ENCODE measurements around the gene ADGRV1.

Gene ADGRV1

GRCh38 chr5:90696153-90696552 is 137.6 kb downstream of the ADGRV1 start:
- TF ChIP-seq, protein P1, sequence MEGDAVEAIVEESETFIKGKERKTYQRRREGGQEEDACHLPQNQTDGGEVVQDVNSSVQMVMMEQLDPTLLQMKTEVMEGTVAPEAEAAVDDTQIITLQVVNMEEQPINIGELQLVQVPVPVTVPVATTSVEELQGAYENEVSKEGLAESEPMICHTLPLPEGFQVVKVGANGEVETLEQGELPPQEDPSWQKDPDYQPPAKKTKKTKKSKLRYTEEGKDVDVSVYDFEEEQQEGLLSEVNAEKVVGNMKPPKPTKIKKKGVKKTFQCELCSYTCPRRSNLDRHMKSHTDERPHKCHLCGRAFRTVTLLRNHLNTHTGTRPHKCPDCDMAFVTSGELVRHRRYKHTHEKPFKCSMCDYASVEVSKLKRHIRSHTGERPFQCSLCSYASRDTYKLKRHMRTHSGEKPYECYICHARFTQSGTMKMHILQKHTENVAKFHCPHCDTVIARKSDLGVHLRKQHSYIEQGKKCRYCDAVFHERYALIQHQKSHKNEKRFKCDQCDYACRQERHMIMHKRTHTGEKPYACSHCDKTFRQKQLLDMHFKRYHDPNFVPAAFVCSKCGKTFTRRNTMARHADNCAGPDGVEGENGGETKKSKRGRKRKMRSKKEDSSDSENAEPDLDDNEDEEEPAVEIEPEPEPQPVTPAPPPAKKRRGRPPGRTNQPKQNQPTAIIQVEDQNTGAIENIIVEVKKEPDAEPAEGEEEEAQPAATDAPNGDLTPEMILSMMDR (IDR thresholded peaks at IDR 0.05; ENCODE audit: low read depth, low read length): no peak
- no peak for DNase-seq (ENCODE audit: extremely low read depth, low read depth)

GRCh38 chr5:90700299-90700698 is 141.7 kb downstream of the ADGRV1 start:
- TF ChIP-seq, protein P1 (IDR thresholded peaks at IDR 0.05; ENCODE audit: low read depth, low read length): no peak
- DNase-seq (ENCODE audit: extremely low read depth, low read depth): no peak

DNA sequence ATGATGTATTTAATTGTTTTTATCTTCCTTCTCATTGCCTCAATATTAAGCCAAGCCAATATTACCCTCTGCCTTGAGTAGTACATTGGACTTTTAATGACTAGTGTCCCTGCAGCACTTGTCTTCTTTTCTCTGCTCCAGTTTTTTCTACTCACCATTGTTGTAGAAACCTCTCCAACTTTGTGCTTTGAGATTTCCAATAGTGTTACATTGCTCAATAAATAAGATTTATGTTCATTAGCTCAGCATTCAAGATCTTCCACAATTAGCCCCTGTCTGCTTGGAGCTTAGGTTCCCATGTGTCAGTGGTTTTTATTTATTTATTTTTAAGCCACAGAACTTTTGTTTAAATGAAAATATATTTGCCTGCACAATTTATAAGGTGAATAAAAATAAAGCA is 145.3 kb downstream of the ADGRV1 start:
- DNase-seq (ENCODE audit: extremely low read depth, low read depth): no peak
- TF ChIP-seq, protein P1 (IDR thresholded peaks at IDR 0.05; ENCODE audit: low read depth, low read length): no peak

DNA sequence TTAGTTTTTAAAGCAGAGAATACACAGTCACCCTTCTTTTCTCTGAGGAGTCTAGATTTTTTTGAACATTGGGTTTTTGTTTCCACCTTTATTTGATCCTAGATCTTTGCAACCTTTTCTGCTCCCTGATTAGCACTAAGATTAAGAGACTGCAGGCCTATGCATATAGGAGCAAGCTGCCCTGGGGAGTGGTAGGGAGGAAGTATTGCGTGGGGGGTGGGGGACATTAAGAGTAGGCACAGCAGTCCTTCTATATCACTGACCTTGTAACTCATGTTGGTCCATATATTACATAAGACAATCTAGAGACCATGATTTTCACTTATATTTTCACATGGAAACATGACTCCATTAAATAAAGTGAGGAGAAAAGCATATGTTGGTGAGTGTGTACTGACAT is 149.1 kb downstream of the ADGRV1 start:
- TF ChIP-seq, protein P1 (IDR thresholded peaks at IDR 0.05; ENCODE audit: low read depth, low read length): no peak
- no peak for DNase-seq (ENCODE audit: extremely low read depth, low read depth)

- peak; percentile 0 for DNase-seq (ENCODE audit: extremely low read depth, low read depth)
Observed at GRCh38 chr5:90709323-90710155, 150.9 kb downstream of the ADGRV1 start.

GRCh38 chr5:90718387-90718786 is 159.8 kb downstream of the ADGRV1 start:
- TF ChIP-seq, protein P1 (IDR thresholded peaks at IDR 0.05; ENCODE audit: low read depth, low read length): no peak
- DNase-seq (ENCODE audit: extremely low read depth, low read depth): no peak

More at GRCh38 chr5:90709323-90710155, 150.9 kb downstream of the ADGRV1 start:
- TF ChIP-seq, protein P1 (IDR thresholded peaks at IDR 0.05; ENCODE audit: low read depth, low read length): peak; percentile 73

GRCh38 chr5:90739567-90739966 is 181.0 kb downstream of the ADGRV1 start:
- no peak for DNase-seq (ENCODE audit: extremely low read depth, low read depth)
- TF ChIP-seq, protein P1 (IDR thresholded peaks at IDR 0.05; ENCODE audit: low read depth, low read length): no peak

Data from AG09319 (cell line).